22Rv1 (cell line): ENCODE data around the gene LRRC7.
"Not testable (repeated sequence)": the region's sequence is repeated elsewhere in the genome, so short reads cannot be mapped to it uniquely, and the experiment has no call there.

Source experiments
- H3K27ac ChIP-seq: fragments of 450-650 bp; 2 replicates; pipeline ENCODE4 v1.5.1; 2017
- ZFX ChIP-seq: fragments of 450-650 bp; IDR thresholded peaks from 2 replicates; pipeline ENCODE4 v1.6.1; 2017; ENCODE audit warnings: antibody characterized with exemption, borderline replicate concordance
- TF ChIP-seq, protein P1 (sequence below): fragments of 450-650 bp; IDR thresholded peaks from 2 replicates; pipeline ENCODE4 v1.5.1; 2017; ENCODE audit warnings: mild to moderate bottlenecking

The LRRC7 gene

DNA sequence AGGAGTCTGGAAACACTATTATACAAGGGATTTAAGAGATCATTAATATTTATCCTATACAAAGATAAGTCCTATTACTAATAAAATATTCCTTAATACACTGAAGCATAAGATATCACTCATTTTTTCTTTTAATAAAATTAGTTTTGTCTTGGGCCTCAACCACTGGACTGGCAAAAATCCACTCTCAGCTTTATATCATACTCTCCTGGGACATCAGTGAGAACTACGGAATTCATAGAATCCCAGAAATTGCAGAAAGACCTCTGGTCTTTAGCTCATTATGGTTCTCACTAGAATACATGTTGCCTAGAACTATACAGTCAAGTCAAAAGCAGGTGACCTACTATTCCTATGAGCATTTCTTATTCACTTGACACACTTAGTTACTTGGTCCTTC is 352.7 kb downstream of the LRRC7 start:
- no peak overlapping the region for H3K27ac ChIP-seq
- TF ChIP-seq, protein P1, sequence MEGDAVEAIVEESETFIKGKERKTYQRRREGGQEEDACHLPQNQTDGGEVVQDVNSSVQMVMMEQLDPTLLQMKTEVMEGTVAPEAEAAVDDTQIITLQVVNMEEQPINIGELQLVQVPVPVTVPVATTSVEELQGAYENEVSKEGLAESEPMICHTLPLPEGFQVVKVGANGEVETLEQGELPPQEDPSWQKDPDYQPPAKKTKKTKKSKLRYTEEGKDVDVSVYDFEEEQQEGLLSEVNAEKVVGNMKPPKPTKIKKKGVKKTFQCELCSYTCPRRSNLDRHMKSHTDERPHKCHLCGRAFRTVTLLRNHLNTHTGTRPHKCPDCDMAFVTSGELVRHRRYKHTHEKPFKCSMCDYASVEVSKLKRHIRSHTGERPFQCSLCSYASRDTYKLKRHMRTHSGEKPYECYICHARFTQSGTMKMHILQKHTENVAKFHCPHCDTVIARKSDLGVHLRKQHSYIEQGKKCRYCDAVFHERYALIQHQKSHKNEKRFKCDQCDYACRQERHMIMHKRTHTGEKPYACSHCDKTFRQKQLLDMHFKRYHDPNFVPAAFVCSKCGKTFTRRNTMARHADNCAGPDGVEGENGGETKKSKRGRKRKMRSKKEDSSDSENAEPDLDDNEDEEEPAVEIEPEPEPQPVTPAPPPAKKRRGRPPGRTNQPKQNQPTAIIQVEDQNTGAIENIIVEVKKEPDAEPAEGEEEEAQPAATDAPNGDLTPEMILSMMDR: no peak
- TF ChIP-seq ZFX: no peak

DNA sequence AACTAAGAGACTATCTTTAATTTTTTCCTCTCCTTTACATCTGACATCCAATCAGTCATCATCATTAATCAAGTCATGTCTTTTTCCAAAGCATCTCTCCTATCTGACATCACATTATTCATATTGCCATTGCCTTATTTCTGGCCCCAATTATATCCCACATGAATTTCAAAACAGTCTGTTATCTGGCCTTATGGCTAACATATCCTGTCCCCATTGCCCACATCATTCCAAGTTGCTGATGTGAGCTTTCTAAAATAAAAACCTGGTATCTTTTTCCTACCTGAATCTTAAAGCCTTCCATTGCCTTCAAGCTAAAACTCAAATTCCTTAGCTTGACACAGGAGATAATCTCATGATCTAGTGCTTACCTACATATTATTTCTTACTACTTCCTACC is 353.8 kb downstream of the LRRC7 start:
- H3K27ac ChIP-seq: no peak overlapping the region
- TF ChIP-seq ZFX: no peak
- TF ChIP-seq, protein P1: no peak

DNA sequence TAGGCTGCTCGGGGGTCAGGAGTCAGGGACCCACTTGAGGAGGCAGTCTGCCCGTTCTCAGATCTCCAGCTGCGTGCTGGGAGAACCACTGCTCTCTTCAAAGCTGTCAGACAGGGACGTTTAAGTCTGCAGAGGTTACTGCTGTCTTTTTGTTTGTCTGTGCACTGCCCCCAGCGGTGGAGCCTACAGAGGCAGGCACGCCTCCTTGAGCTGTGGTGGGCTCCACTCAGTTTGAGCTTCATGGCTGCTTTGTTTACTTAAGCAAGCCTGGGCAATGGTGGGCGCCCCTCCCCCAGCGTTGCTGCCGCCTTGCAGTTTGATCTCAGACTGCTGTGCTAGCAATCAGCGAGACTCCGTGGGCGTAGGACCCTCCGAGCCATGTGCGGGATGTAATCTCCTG is 360.5 kb downstream of the LRRC7 start:
- TF ChIP-seq, protein P1: peak; percentile 26
- H3K27ac ChIP-seq: not testable (repeated sequence)

GRCh38 chr1:69929308-69930057 is 361.8 kb downstream of the LRRC7 start:
- no peak overlapping the region for H3K27ac ChIP-seq
- TF ChIP-seq, protein P1: no peak
- TF ChIP-seq ZFX: no peak

GRCh38 chr1:69930396-69930795 is 362.7 kb downstream of the LRRC7 start:
- TF ChIP-seq, protein P1: no peak
- TF ChIP-seq ZFX: no peak
- no peak overlapping the region for H3K27ac ChIP-seq

DNA sequence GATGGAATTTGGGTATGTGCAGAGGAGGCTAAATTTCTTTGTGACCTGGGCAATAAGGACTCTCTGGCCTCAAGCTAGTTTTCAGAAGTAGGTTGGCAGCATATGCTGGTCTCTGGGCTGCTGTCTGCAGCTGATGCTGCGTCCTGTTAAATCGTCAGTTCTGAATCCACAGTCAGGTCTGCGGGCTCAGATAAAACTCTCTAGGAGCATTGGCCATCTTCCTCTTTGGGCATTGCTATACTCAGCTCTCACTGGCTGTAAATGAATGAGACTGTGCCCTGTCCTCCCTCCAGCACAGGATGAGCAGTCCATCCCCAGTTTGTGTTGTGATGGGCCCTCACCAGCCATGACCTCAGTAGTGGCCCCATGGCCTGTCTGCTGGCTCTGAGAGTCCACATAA is 365.0 kb downstream of the LRRC7 start:
- H3K27ac ChIP-seq: no peak overlapping the region
- TF ChIP-seq, protein P1: no peak
- no peak for TF ChIP-seq ZFX

GRCh38 chr1:69940231-69940630 is 372.5 kb downstream of the LRRC7 start:
- H3K27ac ChIP-seq: no peak overlapping the region
- no peak for TF ChIP-seq ZFX
- TF ChIP-seq, protein P1: no peak
